Activated T-cell treated with anti-CD3 and anti-CD28 coated beads for 24 hours (primary cell): Measurements from ENCODE around the gene RGS9.
"Not testable (repeated sequence)": the region's sequence is repeated elsewhere in the genome, so short reads cannot be mapped to it uniquely, and the experiment has no call there.

Experiments
- DNase-seq: peaks from one replicate; pipeline ENCODE4 v3.0.0-alpha.2; 2020; ENCODE audit warnings: low read depth

Gene RGS9

GRCh38 chr17:65183736-65184135 is 46.6 kb downstream of the RGS9 start:
- DNase-seq = no peak

- DNase-seq = no peak
Observed at GRCh38 chr17:65184235-65184959, 47.2 kb downstream of the RGS9 start.

DNA sequence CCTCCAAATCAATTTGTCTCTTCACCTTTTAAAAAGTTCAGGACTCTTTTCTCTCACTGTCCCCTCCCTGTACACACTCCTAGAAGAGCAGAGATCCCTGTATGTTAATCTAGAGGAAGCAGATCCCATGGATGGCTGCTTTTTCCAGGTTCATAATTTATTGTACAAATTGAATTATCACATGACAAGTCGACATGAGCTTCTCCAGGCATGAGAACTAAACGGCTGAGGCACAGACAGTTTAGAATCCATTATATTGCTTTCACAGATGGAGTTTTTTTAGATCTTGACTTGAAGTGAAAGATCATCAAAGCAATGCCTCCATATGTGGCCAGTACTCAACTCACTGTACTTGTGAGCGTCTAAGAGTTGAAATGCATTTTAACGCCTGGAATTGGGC is 47.9 kb downstream of the RGS9 start:
- DNase-seq = no peak

DNA sequence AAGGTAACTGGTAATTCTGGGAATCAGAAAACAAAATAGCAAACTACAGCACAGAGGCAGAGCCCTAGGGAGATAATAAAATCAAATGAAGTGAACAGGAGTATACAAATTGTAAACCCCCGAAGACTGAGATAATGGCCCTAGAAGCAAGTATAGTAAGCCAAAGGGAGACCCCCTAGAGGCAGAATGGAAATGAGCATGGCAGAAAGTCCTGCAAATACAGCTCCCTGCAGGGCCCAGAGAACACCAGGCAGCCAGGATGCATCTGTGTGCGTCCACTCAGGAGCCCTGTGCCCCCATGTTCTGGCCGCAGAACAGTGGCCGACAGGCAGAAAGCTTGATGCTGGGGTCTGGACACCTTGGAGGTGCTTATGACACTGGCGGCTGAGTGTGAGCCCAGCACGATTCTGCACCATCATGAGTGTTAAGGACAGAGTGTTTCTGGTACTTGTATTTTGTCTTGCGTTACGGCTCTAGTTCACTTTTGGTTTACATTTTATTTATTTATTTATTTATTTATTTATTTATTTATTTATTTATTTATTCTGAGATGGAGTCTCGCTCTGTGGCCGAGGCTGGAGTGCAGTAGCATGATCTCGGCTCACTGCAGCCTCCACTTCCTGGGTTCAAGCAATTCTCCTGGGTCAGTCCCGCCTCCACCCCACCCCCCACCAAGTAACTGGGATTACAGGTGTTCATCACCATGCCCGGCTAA is 48.7 kb downstream of the RGS9 start:
- DNase-seq = no peak

- no peak for DNase-seq
Observed at GRCh38 chr17:65190467-65191097, 53.4 kb downstream of the RGS9 start.

- DNase-seq = no peak
Observed at GRCh38 chr17:65191811-65192740, 54.9 kb downstream of the RGS9 start.

- DNase-seq = no peak
Observed at GRCh38 chr17:65193305-65193704, 56.1 kb downstream of the RGS9 start.

- DNase-seq = no peak
Observed at GRCh38 chr17:65193716-65194293, 56.6 kb downstream of the RGS9 start.

- no peak for DNase-seq
Observed at GRCh38 chr17:65194670-65195334, 57.6 kb downstream of the RGS9 start.

DNA sequence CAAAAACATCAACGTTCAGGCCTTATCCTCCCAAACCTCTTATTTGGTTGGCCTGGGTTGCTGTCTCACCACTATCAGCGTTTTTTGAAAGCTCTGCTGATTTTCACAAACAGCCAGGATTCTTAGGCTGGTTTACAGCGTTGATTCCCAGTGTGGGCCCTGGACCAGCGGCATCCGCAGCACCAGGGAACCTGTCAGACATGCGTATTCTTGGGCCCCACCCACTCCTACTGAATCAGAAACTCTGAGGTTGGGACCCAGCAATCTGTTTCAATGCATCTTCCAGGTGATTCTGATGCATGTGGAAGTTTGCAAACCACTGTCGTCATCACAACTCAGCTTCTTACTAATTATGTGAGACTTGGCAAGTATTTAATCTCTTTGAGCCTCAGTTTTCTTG is 58.5 kb downstream of the RGS9 start:
- DNase-seq = no peak

DNA sequence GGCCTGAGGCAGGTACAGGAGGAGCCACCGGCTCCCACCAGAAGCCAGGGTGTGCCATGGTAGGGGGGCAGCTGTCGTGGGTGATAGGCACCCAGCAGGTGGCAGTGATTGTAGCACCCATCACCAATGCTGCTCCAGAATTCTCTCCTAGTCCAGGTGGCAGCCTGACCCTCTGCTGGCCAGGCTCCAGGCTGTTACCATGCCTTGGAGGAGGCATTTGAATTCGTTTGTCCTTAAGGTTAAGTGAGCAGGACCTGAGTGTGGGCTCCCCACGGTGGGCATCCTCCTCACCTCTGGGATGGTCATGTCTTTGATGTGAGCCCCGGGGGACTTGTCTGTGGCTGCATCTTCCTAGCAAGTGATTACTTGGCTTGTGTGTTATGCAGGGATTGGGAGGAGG is 59.4 kb downstream of the RGS9 start:
- DNase-seq = no peak

DNA sequence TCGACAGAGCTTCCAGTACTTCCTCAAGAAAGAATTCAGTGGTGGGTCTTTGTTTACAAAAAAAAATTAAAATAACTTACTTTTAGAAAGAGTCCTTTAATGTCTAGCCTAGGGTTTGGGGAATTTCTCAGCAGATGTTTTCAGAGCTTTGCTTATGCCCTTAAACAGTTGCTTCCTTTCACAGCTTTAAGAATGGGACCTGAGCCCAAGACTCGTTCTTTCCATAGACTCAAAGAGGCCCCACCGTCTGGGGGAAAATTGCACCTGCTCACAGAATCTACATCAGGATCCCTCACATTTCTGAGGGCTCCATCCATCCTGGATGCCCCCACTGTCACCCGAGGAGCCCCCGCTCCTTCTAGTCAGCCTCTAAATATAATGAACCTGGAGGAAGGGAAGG is 60.0 kb downstream of the RGS9 start:
- no peak for DNase-seq

GRCh38 chr17:65198653-65199382 is 61.6 kb downstream of the RGS9 start:
- DNase-seq = no peak

DNA sequence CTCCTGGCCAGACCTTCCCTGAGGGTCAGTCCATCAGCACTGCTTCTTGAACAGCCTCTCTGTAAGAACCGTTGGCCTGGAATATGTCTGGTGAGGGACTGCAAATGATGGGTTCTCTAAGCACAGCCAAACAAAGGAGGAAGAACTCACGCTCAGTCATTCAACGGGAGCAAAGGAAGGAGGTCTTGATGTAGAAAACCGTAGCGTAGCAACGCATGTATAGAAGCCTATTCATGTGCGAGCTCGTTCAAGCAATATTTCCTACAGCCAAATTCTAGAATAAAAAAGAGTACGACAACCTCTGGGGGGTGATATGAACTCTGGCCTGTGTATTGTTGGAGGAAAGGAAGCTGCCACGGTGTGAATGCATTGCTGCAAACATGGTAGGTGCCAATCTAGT is 64.2 kb downstream of the RGS9 start:
- DNase-seq = no peak

GRCh38 chr17:65202844-65203571 is 65.8 kb downstream of the RGS9 start:
- no peak for DNase-seq

DNA sequence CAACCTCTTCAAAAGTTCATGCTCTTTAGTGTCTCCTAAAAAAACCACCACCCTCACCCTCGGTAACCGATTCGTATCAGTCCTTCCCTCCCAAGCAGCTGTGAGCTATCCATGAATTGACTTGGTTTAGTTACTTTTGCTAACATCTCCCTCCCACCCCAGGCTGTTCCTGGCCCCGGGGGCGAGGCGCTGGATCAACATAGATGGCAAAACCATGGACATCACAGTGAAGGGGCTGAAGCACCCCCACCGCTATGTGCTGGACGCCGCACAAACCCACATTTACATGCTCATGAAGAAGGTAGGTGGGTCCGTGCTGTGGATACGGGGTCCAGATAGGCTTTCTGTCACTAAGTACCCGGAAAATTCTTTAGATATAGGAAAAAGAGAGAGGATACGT is 66.8 kb downstream of the RGS9 start:
- no peak for DNase-seq

GRCh38 chr17:65205655-65206054 is 68.5 kb downstream of the RGS9 start:
- DNase-seq = no peak

DNA sequence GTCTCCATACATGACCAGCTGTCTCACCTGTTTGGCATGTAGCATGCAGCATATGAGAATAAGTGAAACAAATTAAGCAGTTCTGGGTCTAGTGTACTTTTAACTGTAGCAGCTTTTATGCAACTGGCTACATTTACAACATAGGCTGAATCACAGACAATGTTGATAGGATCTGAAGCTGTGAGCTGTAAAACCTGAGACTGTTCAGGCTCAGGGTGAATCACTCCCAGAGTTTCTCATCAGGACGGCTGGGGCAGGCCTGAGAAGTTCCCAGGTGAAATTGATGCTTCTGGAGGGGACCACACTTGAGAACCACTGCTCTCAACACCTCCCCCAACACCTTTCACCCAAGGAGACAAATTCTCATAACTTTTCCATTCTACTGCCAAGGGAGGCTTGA is 70.3 kb downstream of the RGS9 start:
- not testable (repeated sequence) for DNase-seq

DNA sequence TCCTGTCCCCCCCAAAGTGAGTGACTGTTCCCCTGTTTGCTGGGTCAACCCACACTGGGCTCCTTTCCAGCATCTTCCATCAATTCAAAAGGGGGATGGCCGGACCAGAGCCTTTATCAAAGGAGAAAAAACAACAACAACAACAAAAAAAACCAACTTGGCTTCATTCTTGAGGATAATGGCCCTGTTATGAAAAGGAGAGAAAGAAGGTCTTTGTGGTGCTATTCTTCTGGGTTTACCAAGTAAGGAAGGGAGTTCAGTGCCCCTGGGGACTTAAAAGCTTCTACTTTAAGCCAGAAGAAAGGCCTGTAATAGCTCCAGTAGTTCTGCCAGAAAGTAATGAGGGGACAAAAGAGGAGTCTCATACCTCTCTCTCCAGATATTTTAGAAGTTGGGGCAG is 71.5 kb downstream of the RGS9 start:
- DNase-seq = no peak

DNA sequence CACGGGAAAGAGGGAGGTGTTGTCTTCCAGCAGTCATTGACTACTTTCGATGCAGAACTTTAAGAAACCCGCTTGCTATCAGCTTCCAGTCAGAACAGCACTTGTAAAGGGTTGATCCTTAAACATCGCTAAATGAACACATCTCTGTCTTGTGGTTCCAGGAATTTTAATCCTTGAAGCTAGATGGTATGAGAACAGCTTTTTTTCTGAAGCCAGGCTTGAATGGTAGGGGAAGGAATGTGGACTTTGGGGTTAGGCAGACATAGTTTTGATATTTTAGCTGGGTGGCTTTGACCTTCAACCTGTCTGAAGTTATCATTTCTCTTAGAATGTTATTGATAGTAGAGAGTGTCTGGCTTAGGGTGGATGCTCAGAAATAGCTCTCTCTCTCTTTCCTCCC is 81.1 kb downstream of the RGS9 start:
- DNase-seq = no peak
